HepG2 (cell line): ENCODE results near the gene IST1. TPM values are rescaled to one million over a fixed set of nuclear protein-coding genes. Genes with fewer than 3 reads are reported as not detected.

Experiments used
- NFATC3 ChIP-seq: sonication (generic); formaldehyde crosslinking; IDR thresholded peaks from 2 replicates; pipeline ENCODE4 v1.5.1; 2020; ENCODE audit warnings: mild to moderate bottlenecking, missing genetic modification reagents
- PHF5A ChIP-seq: IDR thresholded peaks from one replicate; pipeline ENCODE4 v1.6.1; 2018; ENCODE audit warnings: low read depth, missing genetic modification reagents; ENCODE audit not compliant: unreplicated experiment
- PRPF4 ChIP-seq: fragments of 200-400 bp; formaldehyde crosslinking; IDR thresholded peaks from 2 replicates; pipeline ENCODE4 v1.6.1; 2016; ENCODE audit warnings: low read length, low read depth; ENCODE audit not compliant: poor library complexity, severe bottlenecking
- RXRB ChIP-seq: IDR thresholded peaks from 2 replicates; pipeline ENCODE4 v1.6.1; 2016; ENCODE audit warnings: borderline replicate concordance, missing genetic modification reagents, missing compliant biosample characterization
- STAT5B ChIP-seq: sonication (generic); formaldehyde crosslinking; IDR thresholded peaks from 2 replicates; pipeline ENCODE4 v1.4.0; 2020; ENCODE audit warnings: missing genetic modification reagents
- TBL1XR1 ChIP-seq: fragments of 150-350 bp; IDR thresholded peaks from 2 replicates; pipeline ENCODE4 v1.6.1; 2014; ENCODE audit warnings: borderline replicate concordance, low read length; ENCODE audit not compliant: partially characterized antibody
- U2AF2 ChIP-seq: fragments of 200-400 bp; formaldehyde crosslinking; IDR thresholded peaks from 2 replicates; pipeline ENCODE4 v1.6.1; 2017; ENCODE audit warnings: low read depth, mild to moderate bottlenecking, low read length
- ZBED4 ChIP-seq: sonication (generic); formaldehyde crosslinking; IDR thresholded peaks from 2 replicates; pipeline ENCODE4 v1.4.0; 2020; ENCODE audit warnings: missing genetic modification reagents, borderline replicate concordance
- ZNF142 ChIP-seq: sonication (generic); formaldehyde crosslinking; IDR thresholded peaks from 2 replicates; pipeline ENCODE4 v1.4.0; 2020; ENCODE audit warnings: missing genetic modification reagents
- ZNF251 ChIP-seq: sonication (generic); formaldehyde crosslinking; IDR thresholded peaks from 2 replicates; pipeline ENCODE4 v1.9.0; 2021; ENCODE audit warnings: mild to moderate bottlenecking, missing genetic modification reagents
- ZNF318 ChIP-seq: sonication (generic); formaldehyde crosslinking; IDR thresholded peaks from 2 replicates; pipeline ENCODE4 v1.4.0; 2020; ENCODE audit warnings: mild to moderate bottlenecking, missing genetic modification reagents
- ZNF34 ChIP-seq: sonication (generic); formaldehyde crosslinking; IDR thresholded peaks from 2 replicates; pipeline ENCODE4 v1.4.0; 2020; ENCODE audit warnings: mild to moderate bottlenecking, missing genetic modification reagents, borderline replicate concordance
- polyA plus RNA-seq, 8 experiments: library from polyadenylated mRNA; depleted of rRNA in 3 of 8; stranded (reverse) in 7 of 8; unstranded in 1 of 8; fragments of >200 nt; fragmentation: Illumina TruSeq in 4 of 8; extraction: Trizol in 4 of 8; gene quantifications; 2 replicates each; pipeline versions ENCODE4 v1.2.1 to v1.2.3, GENCODE V29; 2011 to 2016; ENCODE audit warnings: low read depth in 4 of 8, missing spikeins in 1 of 8, mixed read lengths in 1 of 8; ENCODE audit not compliant: insufficient read depth in 1 of 8
- total RNA-seq, 5 experiments: library from RNA; depleted of rRNA; stranded (reverse); fragments of >200 nt; fragmentation: Illumina TruSeq; extraction: Trizol; gene quantifications; 2 replicates each; pipeline ENCODE4 v1.2.3, GENCODE V29; 2016; ENCODE audit warnings: low read depth in 1 of 5

Gene IST1
- total and polyA plus RNA-seq, 2 of the 13 experiments (the other 11 are each of a cell fraction or from before 2014, with no cell fraction given), result 346 to 415 TPM

- TF ChIP-seq ZNF142 (CRISPR knock-in tag) (no peak), PHF5A (CRISPR knock-in tag) (peak; percentile 67), PRPF4 (no peak), ZNF318 (no peak), ZNF251 (CRISPR knock-in tag) (no peak), U2AF2 (no peak), NFATC3 (CRISPR knock-in tag) (no peak), RXRB (CRISPR knock-in tag) (0 out of 2 replicates have a peak, but pooled peaks have one; percentile 15), TBL1XR1 (no peak), ZBED4 (CRISPR knock-in tag) (no peak), STAT5B (no peak), ZNF34 (CRISPR knock-in tag) (no peak)
Measured at GRCh38 chr16:71914802-71915201, 19.5 kb downstream of the IST1 start (continued).
